GM21723 (cell line): ENCODE measurements around the gene DHRS3.
"Not testable (repeated sequence)": the region's sequence is repeated elsewhere in the genome, so short reads cannot be mapped to it uniquely, and the experiment has no call there.

ENCODE experiments used
- ATAC-seq: cut with Tn5 transposase; IDR thresholded peaks from one replicate; pipeline ENCODE4 v1.9.1; 2021; ENCODE audit warnings: mild to moderate bottlenecking, moderate library complexity; ENCODE audit not compliant: unreplicated experiment

The DHRS3 gene

GRCh38 chr1:12617901-12618660 lies at the start of gene DHRS3:
TSS of gene DHRS3 (minus strand) at chr1:12618210. CDS start at chr1:12617348, 862 bp downstream.
- ATAC-seq = no peak

GRCh38 chr1:12666141-12666735 lies 48.2 kb upstream of the DHRS3 start:
- ATAC-seq = no peak

GRCh38 chr1:12665511-12665910 lies 47.5 kb upstream of the DHRS3 start:
- no peak for ATAC-seq

DNA sequence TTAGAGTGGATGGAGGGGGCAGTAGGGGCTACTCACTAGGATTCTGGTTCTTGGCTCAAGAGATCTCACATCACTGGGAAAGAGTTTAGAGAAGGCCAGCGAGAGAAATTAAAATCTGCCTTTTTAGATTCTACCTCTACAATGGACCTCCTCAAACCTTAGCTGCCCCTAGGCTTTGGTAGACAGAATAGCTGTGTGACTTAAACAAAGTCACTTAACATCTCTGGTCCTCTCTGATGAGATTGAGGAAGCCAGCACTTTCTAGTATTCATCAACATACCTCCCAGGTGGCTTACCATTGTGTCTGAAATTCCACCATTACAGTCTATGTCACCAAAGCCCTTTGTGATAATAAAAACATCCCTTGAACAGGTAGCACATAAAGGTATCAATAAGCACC lies 44.5 kb upstream of the DHRS3 start:
- ATAC-seq = no peak

DNA sequence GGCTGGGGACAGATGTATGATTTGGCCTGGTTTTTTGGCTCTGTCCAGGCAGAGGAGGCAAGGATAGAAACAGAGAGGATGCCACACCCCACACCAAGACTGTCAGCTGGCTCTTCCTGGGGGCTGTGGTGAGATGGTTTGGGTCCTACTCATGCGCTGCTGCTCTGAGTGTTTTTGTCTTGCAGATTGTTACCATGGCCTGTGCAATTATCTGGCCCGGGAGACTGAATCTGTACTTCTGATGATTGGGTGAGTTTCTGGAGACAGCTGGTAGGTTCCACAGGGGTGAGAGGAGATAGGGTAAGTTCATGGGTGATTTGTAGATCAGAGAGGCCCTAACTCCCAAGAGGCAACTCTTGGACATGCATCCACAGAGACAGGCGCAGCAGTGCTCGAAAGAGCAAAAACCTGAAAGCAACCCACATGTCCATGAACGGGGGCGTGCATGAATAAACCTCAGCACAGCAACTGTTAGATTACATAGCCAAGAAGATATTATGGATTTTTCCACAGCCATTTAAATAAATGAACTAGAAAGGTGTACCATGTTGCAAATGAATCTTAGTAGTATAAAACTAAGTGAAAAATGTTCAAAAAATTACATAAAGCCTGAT lies 43.7 kb upstream of the DHRS3 start:
- no peak for ATAC-seq

- ATAC-seq = no peak
Measured at GRCh38 chr1:12658531-12659453, 40.8 kb upstream of the DHRS3 start.

DNA sequence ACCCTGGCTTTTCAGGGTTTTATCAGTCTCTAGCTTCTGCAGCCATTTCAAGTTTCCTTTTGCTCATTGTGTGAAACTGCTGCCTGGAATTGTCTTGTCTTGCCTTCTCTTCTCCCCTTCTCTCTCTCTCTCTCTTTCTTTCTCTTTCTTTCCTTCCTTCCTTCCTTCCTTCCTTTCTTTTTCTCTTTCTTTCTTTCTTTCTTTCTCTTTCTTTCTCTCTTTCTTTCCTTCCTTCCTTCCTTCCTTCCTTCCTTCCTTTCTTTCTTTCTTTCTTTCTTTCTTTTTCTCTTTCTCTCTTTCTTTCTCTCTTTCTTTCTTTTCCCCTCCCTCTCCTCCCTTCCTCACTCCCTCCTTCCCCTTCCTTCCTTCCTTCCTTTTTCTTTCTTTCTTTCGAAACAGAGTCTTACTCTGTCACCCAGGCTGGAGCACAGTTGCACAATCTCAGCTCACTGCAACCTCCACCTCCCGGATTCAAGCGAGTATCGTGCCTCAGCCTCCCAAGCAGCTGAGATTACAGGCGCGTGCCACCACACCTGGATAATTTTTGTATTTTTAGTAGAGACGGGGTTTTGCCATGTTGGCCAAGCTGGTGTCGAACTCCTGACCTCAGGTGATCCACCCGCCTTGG lies 40.0 kb upstream of the DHRS3 start:
- not testable (repeated sequence) for ATAC-seq

DNA sequence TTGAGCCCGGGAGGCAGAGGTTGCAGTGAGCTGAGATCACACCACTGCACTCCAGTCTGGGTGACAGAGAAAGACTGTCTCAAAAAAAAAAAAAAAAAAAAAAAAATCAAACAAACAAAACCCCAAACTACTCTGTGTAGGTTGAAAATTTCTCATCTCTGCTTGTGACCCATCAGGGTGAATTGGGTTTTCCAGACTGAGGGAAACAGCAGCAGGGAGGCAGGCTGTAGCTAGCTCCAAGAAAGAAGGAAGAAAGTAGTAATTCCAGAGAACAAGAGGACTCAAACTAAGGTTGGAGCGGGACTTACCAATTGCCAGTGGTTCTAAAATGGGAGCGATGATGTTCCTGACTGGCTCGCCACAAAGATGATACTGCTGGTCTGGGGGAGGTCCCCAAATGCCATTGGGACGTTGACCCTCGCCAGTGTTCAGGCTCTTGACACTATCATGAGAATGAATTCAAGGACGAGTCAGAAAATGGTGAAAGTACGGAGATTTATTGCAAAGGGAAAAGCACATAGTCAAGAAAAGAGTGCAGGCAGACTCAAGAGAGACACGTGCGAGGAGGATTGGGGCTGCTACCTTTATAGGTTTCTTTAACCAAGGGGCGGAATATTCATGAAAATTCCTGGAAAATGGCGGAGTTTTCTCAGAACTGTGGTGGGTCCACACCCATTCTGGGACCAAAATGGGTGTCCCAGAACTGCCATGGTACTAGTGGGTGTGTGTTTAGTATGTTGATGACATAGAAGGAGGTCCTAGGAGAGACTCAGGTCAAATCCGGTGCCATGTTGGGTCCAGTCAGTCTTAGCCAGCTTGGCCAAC lies 39.3 kb upstream of the DHRS3 start:
- no peak for ATAC-seq

DNA sequence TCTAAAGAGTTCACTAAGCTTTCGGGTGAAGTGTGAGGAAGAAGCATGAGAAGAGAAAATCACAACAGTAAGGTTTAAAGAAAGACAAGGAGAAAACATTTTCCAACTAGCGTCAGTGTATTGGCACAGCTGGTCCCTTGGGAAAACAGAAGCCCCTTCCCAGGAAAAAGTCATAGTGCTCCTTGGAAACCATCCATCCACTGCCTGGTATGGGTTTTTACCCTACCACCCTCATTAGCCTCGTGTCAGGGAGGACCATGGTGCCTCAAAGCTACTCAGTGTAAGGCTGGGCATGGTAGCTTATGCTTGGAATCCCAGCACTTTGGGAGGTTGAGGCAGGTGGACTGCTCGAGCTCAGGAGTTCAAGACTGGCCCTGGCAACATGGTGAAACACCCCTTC lies 38.6 kb upstream of the DHRS3 start:
- no peak for ATAC-seq

GRCh38 chr1:12654657-12655056 lies 36.6 kb upstream of the DHRS3 start:
- no peak for ATAC-seq

GRCh38 chr1:12654004-12654567 lies 36.1 kb upstream of the DHRS3 start:
- ATAC-seq = no peak

GRCh38 chr1:12649971-12650421 lies 32.0 kb upstream of the DHRS3 start:
- ATAC-seq = no peak

GRCh38 chr1:12648741-12649140 lies 30.7 kb upstream of the DHRS3 start:
- no peak for ATAC-seq

DNA sequence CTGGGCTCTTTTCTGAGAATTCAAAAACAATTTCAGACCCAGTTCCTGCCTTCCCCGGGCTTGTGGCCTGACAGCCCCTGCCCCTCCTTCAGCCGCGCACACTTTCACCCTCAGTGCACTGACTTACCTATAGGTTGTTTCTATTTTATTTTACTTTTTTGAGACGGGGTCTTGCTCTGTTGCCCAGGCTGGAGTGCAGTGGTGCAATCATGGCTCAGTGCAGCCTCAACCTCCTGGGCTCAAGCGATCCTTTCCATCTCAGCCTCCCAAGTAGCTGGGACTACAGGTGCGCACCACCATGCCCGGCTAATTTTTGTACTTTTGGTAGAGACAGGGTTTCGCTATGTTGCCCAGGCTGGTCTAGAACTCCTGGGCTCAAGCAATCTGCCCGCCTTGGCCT lies 27.4 kb upstream of the DHRS3 start:
- not testable (repeated sequence) for ATAC-seq

DNA sequence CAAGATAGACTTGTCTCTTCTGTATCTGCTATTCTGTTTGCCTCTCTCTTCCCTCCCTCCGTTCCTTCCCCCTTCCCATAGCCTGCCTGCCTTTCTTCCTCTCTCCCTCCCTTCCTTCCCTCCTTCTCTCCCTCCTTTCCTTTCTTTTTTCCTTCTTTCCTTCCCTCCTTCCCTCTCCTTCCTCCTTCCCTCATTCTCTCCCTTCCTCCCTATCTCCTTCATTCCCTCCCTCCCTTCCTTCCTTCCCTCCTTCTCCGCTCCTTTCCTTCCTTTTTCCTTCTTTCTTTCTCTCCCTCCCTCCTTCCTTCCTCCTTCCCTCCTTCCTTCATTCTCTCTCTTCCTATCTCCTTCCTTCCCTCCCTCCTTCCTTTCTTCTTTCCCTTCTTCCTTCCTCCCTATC lies 26.8 kb upstream of the DHRS3 start:
- ATAC-seq = no peak

- ATAC-seq = no peak
Measured at GRCh38 chr1:12644237-12644636, 26.2 kb upstream of the DHRS3 start.

DNA sequence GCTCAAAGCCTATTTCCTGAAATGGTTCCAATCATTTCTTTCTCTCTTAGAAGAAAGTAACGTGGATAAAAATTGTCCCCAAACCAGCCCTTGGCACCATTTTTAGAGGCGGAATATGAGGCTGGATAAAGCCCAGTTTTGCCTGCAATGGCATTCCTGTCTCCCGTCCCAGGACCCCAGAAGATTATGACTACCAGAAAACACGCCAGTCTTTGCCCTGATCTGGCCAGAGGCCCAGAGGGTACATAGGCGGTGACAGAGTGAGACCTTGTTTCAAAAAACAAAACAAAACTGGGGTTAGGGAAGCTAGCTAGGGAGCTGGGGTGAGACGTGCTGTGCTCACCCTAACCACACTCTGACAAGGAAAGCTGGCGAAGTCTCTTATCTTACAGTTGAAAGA lies 25.8 kb upstream of the DHRS3 start, which contains the start of gene AADACL4:
Gene AADACL4, plus strand, starts transcription at position 301 of the 400 bp plus-strand sequence. CDS start 462 bp downstream, outside the sequence.
- no peak for ATAC-seq

- ATAC-seq = no peak
Measured at GRCh38 chr1:12643079-12643478, 25.1 kb upstream of the DHRS3 start.

GRCh38 chr1:12640958-12641272 lies 22.9 kb upstream of the DHRS3 start:
- ATAC-seq = no peak
